HG03442 (cell line): ENCODE data around the gene RBBP4.
"Not testable (repeated sequence)": the region's sequence is repeated elsewhere in the genome, so short reads cannot be mapped to it uniquely, and the experiment has no call there.

Experiments
- ATAC-seq: cut with Tn5 transposase; IDR thresholded peaks from one replicate; pipeline ENCODE4 v1.9.1; 2021; ENCODE audit warnings: mild to moderate bottlenecking, moderate library complexity; ENCODE audit not compliant: unreplicated experiment

RBBP4 gene

DNA sequence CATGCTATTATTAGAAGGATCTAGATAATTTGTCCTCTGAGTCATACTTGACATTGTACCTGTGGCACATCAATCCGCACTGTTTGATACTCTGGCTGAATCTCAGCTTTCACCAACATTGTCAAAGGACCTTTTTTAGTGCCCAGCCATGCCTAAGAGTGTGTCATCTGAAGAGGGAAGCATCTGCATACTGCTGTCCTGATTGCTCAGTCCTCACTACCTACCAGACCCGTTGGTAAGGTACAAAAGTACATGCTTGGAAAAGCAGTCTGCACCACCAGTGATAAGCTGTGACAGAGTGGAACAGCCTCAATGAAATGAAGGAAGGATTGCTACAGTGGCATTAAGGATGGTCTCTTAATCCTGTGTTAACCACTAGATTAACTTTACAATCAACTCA lies 34.5 kb downstream of the RBBP4 start:
- ATAC-seq, result no peak

DNA sequence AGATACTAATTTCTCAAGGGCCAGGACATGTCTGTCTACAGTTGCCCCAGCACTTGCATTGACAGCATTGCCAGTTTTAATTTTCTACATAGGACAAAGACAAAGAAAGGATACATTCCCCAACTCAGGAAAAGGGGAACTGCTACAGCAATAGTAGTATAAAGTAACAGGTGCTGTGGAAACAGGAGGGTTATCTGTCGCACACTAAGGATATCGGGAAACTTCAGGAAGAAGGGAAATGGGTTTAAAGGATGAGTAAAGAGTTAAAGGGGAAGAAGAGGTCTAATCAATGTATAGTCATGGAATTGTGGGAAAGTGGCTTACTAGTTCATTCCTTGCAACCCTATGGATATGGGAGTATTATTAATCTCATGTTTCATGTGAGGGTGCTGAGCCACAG lies 35.4 kb downstream of the RBBP4 start:
- ATAC-seq, result no peak

DNA sequence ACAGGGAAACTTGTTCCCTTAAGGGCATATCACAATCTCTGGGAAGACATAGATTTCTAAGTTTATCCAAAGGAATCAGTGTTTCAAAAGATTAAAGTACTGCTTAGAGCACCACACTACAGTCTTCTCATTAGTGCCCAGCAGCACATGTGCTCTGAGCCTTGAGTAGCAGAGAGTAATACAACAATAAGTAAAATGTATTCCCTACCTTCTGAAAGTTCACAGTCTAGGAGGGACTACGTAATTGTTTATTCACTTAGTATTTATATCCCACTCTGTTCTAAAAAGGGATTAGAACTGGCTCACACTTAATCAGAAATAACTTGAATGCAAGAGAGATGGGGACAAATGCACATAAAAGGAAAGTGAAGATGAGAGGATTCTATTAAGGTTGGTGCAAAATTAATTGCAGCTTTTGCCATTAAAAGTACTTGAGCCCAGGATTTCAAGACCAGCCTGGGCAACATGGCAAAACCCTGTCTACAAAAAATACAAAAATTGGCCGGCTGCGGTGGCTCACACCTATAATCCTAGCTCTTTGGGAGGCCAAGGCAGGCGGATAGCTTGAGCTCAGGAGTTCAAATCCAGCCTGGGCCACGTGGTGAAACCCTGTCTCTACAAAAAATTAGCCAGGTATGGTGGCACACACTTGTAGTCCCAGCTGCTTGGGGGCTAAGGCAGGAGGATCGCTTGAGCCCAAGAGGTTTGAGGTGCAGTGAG lies 42.6 kb downstream of the RBBP4 start:
- no peak for ATAC-seq

GRCh38 chr1:32695098-32695904 lies 44.3 kb downstream of the RBBP4 start:
- no peak for ATAC-seq

DNA sequence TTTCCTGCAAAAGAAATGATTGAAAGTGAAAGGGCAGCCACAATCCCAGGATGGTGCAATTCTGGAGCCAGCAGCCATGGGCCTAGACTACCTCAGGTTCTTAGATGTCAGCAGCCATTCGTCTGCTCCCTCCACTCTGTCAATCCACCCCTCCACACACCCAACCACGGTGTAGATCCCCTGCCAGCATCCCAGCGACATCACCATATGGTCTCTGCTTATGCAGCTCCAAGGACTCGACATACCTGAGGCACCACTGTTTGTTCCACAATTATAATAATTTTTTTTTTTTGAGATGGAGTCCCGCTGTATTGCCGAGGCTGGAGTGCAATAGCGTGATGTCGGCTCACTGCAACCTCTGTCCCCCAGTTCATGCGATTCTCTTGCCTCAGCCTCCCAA lies 45.0 kb downstream of the RBBP4 start:
- no peak for ATAC-seq

- ATAC-seq, result not testable (repeated sequence)
Observed at GRCh38 chr1:32696996-32697395, 46.0 kb downstream of the RBBP4 start.

GRCh38 chr1:32701421-32701911 lies 50.5 kb downstream of the RBBP4 start:
- no peak for ATAC-seq

DNA sequence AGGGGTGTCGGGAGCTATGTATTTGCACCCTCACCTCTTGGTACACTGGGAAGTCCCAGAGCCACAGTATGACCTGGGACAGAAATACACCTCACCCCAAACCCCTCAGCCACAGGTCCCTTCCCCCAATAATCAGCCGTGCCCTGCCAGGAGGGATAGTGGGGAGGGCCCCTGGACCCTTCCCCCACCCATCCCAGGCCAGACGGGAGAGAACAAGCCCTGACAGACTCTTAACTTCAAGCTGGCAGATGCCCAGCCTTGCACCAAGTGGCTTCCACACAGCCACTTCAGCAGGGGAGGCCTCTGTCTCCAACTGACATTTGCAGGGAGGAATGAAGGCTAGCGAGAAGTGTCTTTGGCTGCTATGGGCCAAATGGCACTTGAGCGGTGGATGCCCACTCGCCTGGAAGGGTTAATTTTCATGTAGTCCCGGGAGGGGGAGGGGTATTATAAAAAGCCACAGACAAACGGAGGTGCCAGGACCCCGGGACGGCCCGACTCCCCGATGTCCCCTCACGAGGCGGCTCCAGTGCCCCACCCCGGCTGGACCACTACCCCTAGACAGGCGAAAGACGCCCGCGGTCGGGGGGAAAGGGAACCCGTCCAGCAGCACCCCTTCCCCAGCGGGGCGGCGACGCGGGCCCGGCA lies 51.1 kb downstream of the RBBP4 start:
- no peak for ATAC-seq

DNA sequence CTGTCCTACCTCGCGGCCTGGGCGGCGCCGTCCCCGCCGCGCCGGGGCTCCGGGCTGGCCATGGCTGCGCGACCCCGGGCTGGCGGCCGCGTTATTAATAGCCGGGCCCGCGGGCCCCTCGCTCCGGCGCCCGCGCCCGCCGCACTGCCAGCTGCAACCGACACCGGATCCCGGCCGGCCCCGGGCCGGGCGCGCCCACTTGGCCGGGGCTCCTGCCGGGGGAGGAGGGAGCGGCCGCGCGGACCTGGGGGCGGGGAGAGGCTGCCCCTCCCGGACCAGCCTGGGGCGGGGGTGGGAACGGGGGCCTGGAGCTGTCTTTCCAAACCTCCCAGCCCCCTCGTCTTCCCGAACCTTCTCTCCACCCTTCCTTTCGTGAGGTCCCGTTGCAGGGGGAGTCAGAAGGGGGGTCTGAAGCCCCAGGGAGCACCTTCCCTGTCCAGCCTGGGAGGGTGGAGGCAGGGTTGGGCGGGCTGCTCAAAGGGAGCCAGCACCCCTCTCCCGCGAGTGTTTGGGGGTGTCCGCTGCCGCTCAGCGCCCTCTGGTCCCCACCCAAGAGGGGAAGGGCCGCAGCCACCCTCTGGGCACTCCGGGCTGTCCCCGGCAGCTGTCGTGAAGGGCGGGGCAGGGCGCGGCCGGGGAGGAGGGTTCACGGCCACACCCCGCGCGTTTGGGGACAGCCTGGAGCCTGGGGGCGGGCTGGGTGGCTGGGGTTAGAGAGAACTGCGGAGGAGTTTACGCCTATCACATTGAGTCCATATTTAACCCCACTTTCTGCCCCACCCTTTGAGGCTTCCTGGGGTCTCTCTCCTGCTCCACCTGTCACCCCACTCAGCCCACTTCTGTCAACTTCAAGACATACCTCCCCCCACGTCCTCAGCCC lies 51.8 kb downstream of the RBBP4 start, which contains the start of gene SYNC:
Gene SYNC, minus strand, starts transcription at position 172 of the 880 bp plus-strand sequence. Its CDS starts 110 bp downstream, at position 62.
- no peak for ATAC-seq

- ATAC-seq, result no peak
Observed at GRCh38 chr1:32703479-32704291, 52.7 kb downstream of the RBBP4 start.

DNA sequence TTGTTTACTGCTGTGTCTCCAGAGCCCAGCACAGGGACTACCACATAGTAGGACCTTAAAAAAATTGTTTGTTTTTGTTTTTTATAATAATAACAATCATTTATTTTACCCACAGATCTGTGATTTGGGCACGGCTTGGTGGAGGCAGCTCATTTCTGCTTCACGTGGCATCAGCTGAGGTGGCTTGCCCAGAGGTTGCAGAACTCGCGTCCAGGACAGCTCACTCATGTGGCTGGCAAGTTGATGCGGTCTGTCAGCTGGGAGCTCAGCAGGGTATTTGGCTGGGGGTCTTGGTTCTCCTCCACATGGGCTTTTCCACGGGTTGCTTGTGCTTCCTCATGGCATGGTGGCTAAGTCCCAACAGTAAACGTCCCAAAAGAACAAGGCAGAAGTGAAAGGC lies 54.5 kb downstream of the RBBP4 start:
- ATAC-seq, result no peak

DNA sequence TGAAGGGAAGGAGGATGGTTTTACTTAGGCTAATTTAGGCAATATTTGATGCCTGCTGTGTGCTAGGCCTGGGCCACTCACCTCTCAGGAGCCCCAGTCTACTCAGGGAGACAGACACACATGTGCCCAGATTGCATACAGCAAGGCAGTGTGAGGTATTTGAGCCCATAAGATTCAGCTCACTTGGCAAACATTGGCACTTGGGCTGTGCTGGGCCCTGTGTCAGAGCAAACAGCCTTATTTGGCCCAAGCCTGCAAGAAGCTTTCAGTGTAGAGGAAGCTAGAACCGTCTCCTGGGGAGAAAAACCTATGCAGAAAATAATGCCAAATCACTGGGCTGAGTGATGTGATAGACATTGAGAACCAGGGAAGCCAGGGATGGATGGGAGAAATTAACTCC lies 55.5 kb downstream of the RBBP4 start:
- no peak for ATAC-seq

DNA sequence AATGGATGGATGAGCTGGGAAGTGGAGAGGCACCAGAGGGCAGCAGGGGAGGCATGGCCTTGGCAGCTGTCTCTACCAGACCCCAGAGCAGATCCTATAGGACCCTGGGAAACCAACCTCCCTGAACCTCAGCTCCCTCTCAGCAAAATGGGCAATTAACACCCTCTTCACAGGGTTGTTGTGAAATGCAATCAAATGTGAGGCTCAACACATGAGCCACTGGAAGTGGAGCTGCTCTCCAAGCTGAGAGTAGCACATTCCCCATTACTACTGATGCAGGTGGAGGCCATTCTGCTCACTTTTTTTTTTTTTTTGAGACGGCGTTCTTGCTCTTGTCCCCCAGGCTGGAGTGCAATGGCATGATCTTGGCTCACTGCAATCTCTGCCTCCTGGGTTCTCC lies 58.1 kb downstream of the RBBP4 start:
- ATAC-seq, result no peak

- no peak for ATAC-seq
Observed at GRCh38 chr1:32709476-32709875, 58.5 kb downstream of the RBBP4 start.

DNA sequence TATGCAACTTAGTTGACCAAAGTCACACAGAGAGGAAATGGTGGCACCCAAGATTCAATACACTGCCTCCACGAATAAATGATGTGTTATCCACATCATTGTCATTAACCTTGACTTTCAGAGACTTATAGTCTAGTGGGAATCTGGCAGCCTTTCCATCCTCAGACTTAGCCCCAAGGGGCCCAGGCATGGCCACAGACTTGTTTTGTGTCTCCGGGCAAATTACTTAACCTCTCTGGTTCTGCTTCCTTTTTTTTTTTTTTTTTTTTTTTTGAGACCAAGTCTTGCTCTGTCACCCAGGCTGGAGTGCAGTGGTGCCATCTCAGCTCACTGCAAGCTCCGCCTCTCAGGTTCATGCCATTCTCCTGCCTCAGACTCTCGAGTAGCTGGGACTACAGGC lies 60.2 kb downstream of the RBBP4 start:
- not testable (repeated sequence) for ATAC-seq

DNA sequence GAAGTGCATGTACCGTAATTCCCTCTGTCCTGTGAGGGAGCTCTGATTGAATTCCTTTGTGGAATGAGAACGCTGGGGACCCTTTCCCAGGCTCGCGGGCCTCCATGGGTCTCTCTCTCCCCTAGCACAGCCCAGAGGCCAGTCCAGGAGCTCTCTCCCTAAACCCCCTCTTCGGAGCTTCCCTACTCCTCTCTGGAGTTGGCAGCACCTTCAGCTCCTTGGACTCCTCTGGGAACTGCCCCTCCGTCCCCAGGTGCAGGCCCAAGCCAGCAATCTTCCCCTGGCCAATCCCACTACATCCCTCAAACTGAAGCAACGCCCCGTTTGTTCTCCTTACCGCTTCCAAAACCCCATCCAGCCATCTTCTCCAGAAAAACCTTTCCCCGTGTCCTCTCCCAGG lies 62.1 kb downstream of the RBBP4 start:
- ATAC-seq, result no peak

- no peak for ATAC-seq
Observed at GRCh38 chr1:32714277-32714676, 63.3 kb downstream of the RBBP4 start.

- ATAC-seq, result no peak
Observed at GRCh38 chr1:32715901-32716311, 64.9 kb downstream of the RBBP4 start.

GRCh38 chr1:32716312-32717148 lies 65.5 kb downstream of the RBBP4 start:
- no peak for ATAC-seq
